Hematopoietic multipotent progenitor cell treated with erythropoietin and hydrocortisone succinate and interleukin-3 and kit ligand, for 6 days (in vitro differentiated cells): ENCODE measurements around the gene HDGFL2.
A peak's percentile ranks its signal among the peaks of the same experiment; 100 is the strongest.

Experiments
- DNase-seq: peaks from one replicate; pipeline ENCODE4 v3.0.0-alpha.2; 2015

HDGFL2 gene

GRCh38 chr19:4445963-4446703 is 26.0 kb upstream of the HDGFL2 start:
- no peak for DNase-seq

GRCh38 chr19:4446704-4447200 is 25.3 kb upstream of the HDGFL2 start:
- DNase-seq, result no peak

DNA sequence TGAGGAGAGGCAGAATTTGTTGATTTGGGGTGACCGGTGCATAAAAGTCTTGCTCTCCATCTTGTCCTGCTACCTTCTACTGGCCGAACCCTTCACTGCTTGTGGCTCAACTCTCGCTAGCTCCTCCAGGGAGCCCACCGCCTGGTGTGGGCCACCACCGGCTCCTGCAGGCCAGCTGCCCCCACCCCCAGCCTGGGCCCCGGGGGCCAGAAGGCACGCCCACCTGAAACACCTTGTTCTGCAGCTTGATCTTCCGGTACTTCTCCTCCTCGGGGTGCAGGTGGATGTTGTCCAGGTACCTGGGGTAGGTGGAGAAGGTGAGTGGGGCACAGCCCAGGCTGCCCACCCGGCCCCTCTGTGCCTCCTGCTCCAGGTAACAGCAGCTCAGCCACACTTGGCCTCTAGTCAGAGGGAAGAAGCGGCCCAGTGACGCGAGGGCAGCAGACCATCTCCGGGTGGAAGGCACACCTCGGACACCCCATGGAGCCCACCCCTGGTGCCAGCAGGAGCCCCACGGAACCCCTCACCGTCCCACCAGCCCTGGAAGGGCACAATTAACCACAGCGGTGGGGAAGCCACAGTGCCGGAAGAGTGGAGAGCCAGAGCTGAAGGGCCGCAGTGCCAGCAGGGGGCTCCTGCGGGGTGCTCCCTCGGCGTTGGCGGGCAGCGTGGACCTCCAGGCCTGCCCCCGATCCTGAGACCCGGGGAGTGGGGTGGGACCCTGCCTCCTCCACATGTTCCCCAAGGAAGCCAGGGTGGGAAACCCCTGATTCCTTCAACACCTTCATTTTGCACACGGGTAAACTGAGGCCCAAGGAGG is 24.6 kb upstream of the HDGFL2 start:
- DNase-seq, result no peak

DNA sequence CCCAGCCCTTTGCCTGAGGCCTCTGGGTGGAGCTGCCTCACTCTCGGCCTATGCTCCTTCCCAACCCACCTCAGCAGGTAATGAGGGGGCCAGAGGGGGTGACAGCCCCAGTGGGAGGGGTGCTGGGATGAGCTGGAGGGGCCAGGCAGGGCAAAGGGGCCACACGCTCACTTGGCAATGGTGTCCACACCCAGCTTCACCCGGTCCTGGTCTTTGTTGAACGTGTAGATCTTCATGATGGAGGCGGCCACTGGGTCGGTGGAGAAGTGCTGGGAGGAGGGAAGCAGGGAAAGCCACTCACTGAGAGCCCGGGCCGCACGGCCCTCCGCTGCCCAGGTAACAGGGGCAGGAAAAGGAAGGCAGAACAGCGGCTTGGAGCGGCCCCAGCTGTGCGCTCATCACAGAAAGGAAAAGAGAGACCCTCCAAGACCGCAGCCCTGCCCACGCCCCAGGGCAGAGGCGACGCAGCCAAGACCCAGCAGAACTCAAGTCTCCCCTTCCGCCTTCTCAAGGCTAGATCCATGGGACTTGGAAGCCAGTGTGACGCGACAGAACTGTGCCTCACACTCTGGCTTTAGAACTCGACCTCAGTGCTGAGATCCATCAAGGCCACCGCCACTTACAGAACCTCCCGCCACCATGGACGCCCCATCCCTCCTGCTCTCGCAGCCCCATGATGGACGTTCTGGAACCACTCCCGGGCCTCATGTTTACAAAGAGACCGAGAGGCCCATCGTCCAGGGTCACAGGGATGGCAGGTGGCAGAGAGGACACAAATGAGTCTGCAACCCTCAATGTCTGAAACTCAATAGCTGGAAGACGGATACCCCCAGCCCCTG is 23.7 kb upstream of the HDGFL2 start:
- DNase-seq, result no peak

- DNase-seq, result no peak
Observed at GRCh38 chr19:4449022-4449638, 23.0 kb upstream of the HDGFL2 start.

- no peak for DNase-seq
Observed at GRCh38 chr19:4449639-4450028, 22.5 kb upstream of the HDGFL2 start.

- no peak for DNase-seq
Observed at GRCh38 chr19:4452230-4452990, 19.7 kb upstream of the HDGFL2 start.

GRCh38 chr19:4453232-4454179 is 18.6 kb upstream of the HDGFL2 start:
- DNase-seq, result no peak

DNA sequence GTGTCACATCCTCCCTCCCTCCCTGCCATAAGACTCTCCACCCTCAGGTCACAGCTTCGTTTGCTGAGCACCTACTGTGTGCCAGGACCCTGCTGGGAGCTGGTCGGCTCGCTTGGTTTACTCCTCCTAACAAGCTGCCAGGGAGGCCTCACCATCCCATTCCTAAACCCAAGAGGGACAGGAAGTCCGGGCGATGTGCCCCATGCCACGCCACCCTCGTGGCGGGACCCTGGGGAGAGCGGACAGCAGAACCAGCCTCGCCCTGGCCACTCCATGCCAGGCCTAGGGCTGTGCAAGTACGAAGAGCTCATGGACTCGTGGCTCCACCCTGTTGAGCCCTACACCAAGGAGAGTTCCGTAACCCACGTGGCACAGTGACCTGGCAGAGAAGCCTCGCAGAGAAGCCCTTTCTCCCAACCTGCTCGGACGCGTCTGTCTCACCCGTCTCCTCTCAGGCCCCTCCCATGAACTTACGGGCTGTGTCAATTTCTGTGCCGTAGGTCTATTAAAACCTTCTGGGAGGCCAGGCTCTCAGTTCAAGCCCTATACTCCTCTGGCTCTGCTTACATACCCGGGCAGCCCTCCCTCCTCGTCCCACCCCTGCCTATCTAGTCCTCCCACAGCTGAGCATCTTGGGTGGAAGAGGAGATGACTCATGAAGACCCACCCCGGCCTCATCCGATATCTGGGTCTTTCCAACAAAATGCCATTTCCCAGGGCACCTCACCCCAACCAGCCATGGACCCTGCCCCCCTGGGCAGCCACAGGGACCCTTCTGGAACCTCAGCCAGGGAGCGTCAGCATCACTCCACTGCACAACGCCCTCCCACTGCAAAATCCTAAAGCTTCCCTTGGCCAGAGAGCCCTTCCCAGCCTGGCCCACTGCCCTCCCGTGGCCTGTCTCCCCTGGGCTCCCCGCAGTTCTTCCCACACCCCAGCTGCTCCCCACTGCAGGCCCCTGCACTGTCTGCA is 17.1 kb upstream of the HDGFL2 start:
- DNase-seq, result peak; percentile 96

DNA sequence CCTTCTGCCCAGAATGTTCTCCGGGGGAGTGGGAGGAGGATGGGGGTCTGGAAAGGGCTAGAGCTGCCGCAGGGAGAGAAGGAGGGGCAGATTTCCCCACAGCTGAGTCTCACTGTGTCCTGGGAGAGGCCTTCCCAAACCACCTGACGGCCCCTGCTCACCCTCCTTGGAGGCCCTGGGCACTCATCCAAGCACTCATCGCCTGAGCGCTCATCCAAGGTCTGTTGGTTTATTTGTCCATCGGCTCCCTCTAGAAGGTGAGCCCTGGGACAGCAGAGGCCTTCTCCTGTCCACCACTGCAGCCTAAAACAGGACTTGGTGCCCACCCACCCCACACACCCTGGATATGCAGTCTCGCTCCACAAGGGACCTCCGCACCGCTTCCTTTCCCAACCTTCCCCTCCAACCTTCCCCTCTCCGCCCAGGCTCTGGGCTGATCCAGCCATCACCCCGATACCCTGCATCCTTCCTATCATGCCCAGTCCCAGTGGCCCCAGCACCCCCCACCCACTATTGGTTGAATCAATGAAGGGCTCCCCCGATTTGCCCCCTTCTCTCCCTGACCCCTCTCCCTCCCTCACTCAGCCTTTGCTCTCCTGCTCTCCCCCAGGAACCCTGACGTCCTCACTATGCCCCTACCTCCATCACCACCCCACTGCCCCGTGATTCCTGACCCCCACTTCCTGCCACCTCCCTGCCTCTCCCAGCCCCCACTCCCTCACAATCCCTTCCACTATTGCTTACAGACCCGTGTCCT is 16.2 kb upstream of the HDGFL2 start:
- DNase-seq, result peak; percentile 77

- DNase-seq, result peak; percentile 57
Observed at GRCh38 chr19:4456476-4456842, 15.6 kb upstream of the HDGFL2 start.

DNA sequence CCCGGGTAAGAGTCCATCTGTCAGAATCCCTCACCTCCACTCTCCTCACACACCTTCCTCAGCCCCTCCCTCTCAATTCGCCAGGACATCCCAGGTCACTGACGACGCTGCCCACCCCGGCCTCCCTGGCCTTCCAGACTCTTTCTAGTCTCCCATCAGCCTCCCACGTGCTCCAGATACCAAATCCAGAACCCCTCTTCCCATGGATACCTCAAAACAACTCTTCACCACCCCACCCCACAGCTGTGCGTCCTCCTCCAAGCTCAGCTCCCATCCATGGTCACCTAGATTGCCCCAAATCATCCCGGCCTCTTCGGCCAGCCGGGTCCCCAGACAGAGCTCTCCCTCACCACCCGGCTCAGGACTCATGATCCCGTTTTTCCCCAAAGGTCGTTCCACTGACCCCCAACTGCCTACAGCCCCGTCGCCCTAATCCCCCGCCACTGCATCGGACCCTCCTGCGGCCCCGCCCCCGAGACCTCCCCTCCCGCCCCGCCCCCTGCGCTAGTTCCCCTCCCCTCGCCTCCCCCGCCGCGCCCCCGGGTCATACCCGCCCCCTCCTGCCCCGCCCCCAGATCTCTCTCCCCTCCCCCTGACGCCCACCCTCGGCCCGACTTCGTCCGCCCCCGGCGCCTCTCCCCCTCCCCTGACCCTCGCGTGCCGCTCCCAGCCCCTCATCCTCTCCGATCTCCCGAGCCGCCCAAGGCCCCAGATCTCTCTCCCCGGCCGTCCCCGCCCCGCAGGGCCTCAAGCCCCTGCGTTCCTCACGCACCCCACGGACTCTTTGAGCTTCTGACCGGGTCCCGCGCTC is 15.0 kb upstream of the HDGFL2 start:
- peak; percentile 70 for DNase-seq

GRCh38 chr19:4457654-4458395 is 14.3 kb upstream of the HDGFL2 start, which contains the start of gene UBXN6:
TSS of gene UBXN6 (minus strand) at chr19:4457794. CDS start at chr19:4457697, 97 bp downstream.
- peak; percentile 99 for DNase-seq

- no peak for DNase-seq
Observed at GRCh38 chr19:4464815-4465581, 7.1 kb upstream of the HDGFL2 start.

DNA sequence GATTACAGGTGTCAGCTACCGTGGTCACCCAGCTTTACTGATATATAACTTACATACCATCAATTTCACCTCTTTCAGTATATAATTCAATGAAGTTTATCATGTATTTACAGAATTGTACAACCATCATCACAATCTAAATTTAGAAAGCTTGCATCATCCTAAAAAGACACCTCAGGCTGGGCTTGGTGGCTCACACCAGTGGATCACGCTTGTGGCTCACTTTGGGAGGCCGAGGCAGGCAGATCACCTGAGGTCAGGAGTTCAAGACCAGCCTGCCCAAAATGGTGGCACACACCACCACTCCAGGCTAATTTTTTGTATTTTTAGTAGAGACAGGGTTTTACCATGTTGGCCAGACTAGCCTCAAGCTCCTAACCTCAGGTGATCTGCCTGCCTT is 4.3 kb upstream of the HDGFL2 start:
- no peak for DNase-seq
